Hematopoietic multipotent progenitor cell treated with erythropoietin and hydrocortisone succinate and interleukin-3 and kit ligand, for 8 days (in vitro differentiated cells): ENCODE data around the gene PLPP1.

Source experiments
- DNase-seq: peaks from one replicate; pipeline ENCODE4 v3.0.0-alpha.2; 2015

PLPP1 gene

GRCh38 chr5:55402199-55402598, 132.6 kb downstream of the PLPP1 start:
- DNase-seq = no peak

GRCh38 chr5:55393501-55394175, 141.1 kb downstream of the PLPP1 start:
- DNase-seq = no peak

- DNase-seq = no peak
Measured at GRCh38 chr5:55392669-55393068, 142.1 kb downstream of the PLPP1 start.

GRCh38 chr5:55391707-55392106, 143.1 kb downstream of the PLPP1 start:
- no peak for DNase-seq

GRCh38 chr5:55387865-55388264, 146.9 kb downstream of the PLPP1 start:
- DNase-seq = no peak

GRCh38 chr5:55386356-55386755, 148.4 kb downstream of the PLPP1 start:
- no peak for DNase-seq

- no peak for DNase-seq
Measured at GRCh38 chr5:55385846-55386245, 148.9 kb downstream of the PLPP1 start.

GRCh38 chr5:55385227-55385626, 149.5 kb downstream of the PLPP1 start:
- DNase-seq = no peak

- no peak for DNase-seq
Measured at GRCh38 chr5:55384072-55384471, 150.7 kb downstream of the PLPP1 start.

GRCh38 chr5:55383254-55383653, 151.5 kb downstream of the PLPP1 start:
- no peak for DNase-seq

GRCh38 chr5:55377810-55378209, 157.0 kb downstream of the PLPP1 start:
- DNase-seq = no peak
